Cardiac muscle cell (in vitro differentiated cells and primary cell): ENCODE measurements around the gene CERKL. TPM values are rescaled to one million over a fixed set of nuclear protein-coding genes. Genes with fewer than 3 reads are reported as not detected.

Experiments used
- DNase-seq, 2 donors: peaks; one replicate each; pipeline versions ENCODE4 v3.0.0 to v3.0.0-alpha.2; 2010 to 2017; ENCODE audit warnings: low read depth in 1 of 2, low spot score in 1 of 2
- H3K27ac ChIP-seq: fragments of 200-600 bp; sonication (generic); 2 replicates; pipeline ENCODE4 v1.5.1; 2016
- H3K27me3 ChIP-seq: fragments of 200-600 bp; sonication (generic); 2 replicates; pipeline ENCODE4 v1.6.0; 2016; ENCODE audit warnings: control low read depth
- H3K36me3 ChIP-seq: fragments of 200-600 bp; sonication (generic); 2 replicates; pipeline ENCODE4 v1.5.1; 2016; ENCODE audit warnings: control low read depth
- H3K4me1 ChIP-seq: fragments of 200-600 bp; sonication (generic); 2 replicates; pipeline ENCODE4 v1.8.1; 2017; ENCODE audit warnings: low read depth, mild to moderate bottlenecking, mixed run types
- H3K4me3 ChIP-seq: fragments of 200-600 bp; sonication (generic); 2 replicates; pipeline ENCODE4 v1.5.1; 2016; ENCODE audit warnings: mild to moderate bottlenecking
- H3K9me3 ChIP-seq: fragments of 200-600 bp; sonication (generic); 2 replicates; pipeline ENCODE4 v1.5.1; 2017; ENCODE audit warnings: low read depth, mild to moderate bottlenecking, control low read depth
- CTCF ChIP-seq: IDR thresholded peaks from 2 replicates; pipeline ENCODE4 v1.5.1; 2012; ENCODE audit warnings: low read depth, mild to moderate bottlenecking, low read length
- polyA plus RNA-seq: library from polyadenylated mRNA; unstranded; fragments of >200 nt; fragmentation: Nextera tagmentation; extraction: Ambion mirVana; gene quantifications from 2 replicates; pipeline ENCODE4 v1.2.1, GENCODE V29; 2016
- total RNA-seq: library from RNA; depleted of rRNA; stranded (reverse); fragments of >200 nt; gene quantifications from 2 replicates; pipeline ENCODE4 v1.2.3, GENCODE V29; 2016

CERKL gene
- total and polyA plus RNA-seq, 2 experiments from 2014 or later: 0.06 to 0.15 TPM

GRCh38 chr2:181662287-181662686 lies 5.4 kb upstream of the CERKL start:
- TF ChIP-seq CTCF: no peak
- Histone ChIP-seq H3K27ac (no peak overlapping the region), H3K4me1 (no peaks in the 10 kb centered on the region), H3K27me3 (peaks cover 39% of the 10 kb centered on the region), H3K9me3 (no peaks in the 10 kb centered on the region), H3K36me3 (no peaks in the 10 kb centered on the region), H3K4me3 (no peak overlapping the region)
- no peak for DNase-seq

- no peaks in the 10 kb centered on the region for H3K9me3 ChIP-seq
- no peak for DNase-seq
- H3K27ac ChIP-seq: no peak overlapping the region
- TF ChIP-seq CTCF: no peak
- no peak overlapping the region for H3K4me3 ChIP-seq
- H3K27me3 ChIP-seq: peaks cover 60% of the 10 kb centered on the region
- no peaks in the 10 kb centered on the region for H3K36me3 ChIP-seq
- no peaks in the 10 kb centered on the region for H3K4me1 ChIP-seq
Observed at GRCh38 chr2:181660181-181660580, 3.3 kb upstream of the CERKL start.

GRCh38 chr2:181658444-181658843 lies 1.5 kb upstream of the CERKL start:
- H3K36me3 ChIP-seq: no peaks in the 10 kb centered on the region
- no peak for TF ChIP-seq CTCF
- no peak for DNase-seq
- H3K4me3 ChIP-seq: no peak overlapping the region
- no peaks in the 10 kb centered on the region for H3K4me1 ChIP-seq
- H3K27me3 ChIP-seq: peaks cover 78% of the 10 kb centered on the region
- no peak overlapping the region for H3K27ac ChIP-seq
- H3K9me3 ChIP-seq: no peaks in the 10 kb centered on the region

- peaks cover 88% of the 10 kb centered on the region for H3K27me3 ChIP-seq
Observed at GRCh38 chr2:181657379-181657778, 474 bp upstream of the CERKL start.

GRCh38 chr2:181655519-181655918 lies 1.4 kb downstream of the CERKL start:
- Histone ChIP-seq H3K27ac (no peak overlapping the region), H3K4me1 (no peaks in the 10 kb centered on the region), H3K36me3 (no peaks in the 10 kb centered on the region), H3K9me3 (no peaks in the 10 kb centered on the region), H3K4me3 (no peak overlapping the region), H3K27me3 (peaks cover 97% of the 10 kb centered on the region)
- no peak for TF ChIP-seq CTCF
- DNase-seq: peak in 1 of 2 donors; percentile 25

More at GRCh38 chr2:181657379-181657778, 474 bp upstream of the CERKL start:
- no peaks in the 10 kb centered on the region for H3K36me3 ChIP-seq
- H3K9me3 ChIP-seq: no peaks in the 10 kb centered on the region
- H3K4me1 ChIP-seq: no peaks in the 10 kb centered on the region
- TF ChIP-seq CTCF: no peak
- H3K4me3 ChIP-seq: peak overlapping the region; percentile 39
- H3K27ac ChIP-seq: no peak overlapping the region
- DNase-seq: no peak

- Histone ChIP-seq H3K9me3 (no peaks in the 10 kb centered on the region), H3K27ac (no peak overlapping the region), H3K4me1 (no peaks in the 10 kb centered on the region), H3K27me3 (peaks cover 48% of the 10 kb centered on the region), H3K36me3 (no peaks in the 10 kb centered on the region), H3K4me3 (no peak overlapping the region)
- TF ChIP-seq CTCF: no peak
- no peak for DNase-seq
Observed at GRCh38 chr2:181649436-181649979, 7.4 kb downstream of the CERKL start.
